HepG2 (cell line): Measurements from ENCODE around the gene PSRC1. TPM values are rescaled to one million over a fixed set of nuclear protein-coding genes. Genes with fewer than 3 reads are reported as not detected.

ENCODE experiments used
- FOXK1 ChIP-seq: sonication (generic); formaldehyde crosslinking; IDR thresholded peaks from 2 replicates; pipeline ENCODE4 v1.4.0; 2020; ENCODE audit warnings: low read depth, missing genetic modification reagents, borderline replicate concordance
- ONECUT2 ChIP-seq: sonication (generic); formaldehyde crosslinking; IDR thresholded peaks from 2 replicates; pipeline ENCODE4 v1.4.0; 2020; ENCODE audit warnings: missing genetic modification reagents
- RAD21 ChIP-seq: fragments of 450-650 bp; formaldehyde crosslinking; IDR thresholded peaks from 2 replicates; pipeline ENCODE4 v1.5.0; 2020; ENCODE audit warnings: mild to moderate bottlenecking
- RBFOX2 ChIP-seq: fragments of 200-400 bp; formaldehyde crosslinking; IDR thresholded peaks from 2 replicates; pipeline ENCODE4 v1.6.1; 2017; ENCODE audit warnings: low read depth, mild to moderate bottlenecking, low read length
- ZFP36L2 ChIP-seq: sonication (generic); formaldehyde crosslinking; IDR thresholded peaks from 2 replicates; pipeline ENCODE4 v1.4.0; 2020; ENCODE audit warnings: missing genetic modification reagents
- ZNF138 ChIP-seq: sonication (generic); formaldehyde crosslinking; IDR thresholded peaks from 2 replicates; pipeline ENCODE4 v1.5.0; 2020; ENCODE audit warnings: mild to moderate bottlenecking, low read depth, missing genetic modification reagents
- ZNF446 ChIP-seq: sonication (generic); formaldehyde crosslinking; IDR thresholded peaks from 2 replicates; pipeline ENCODE4 v1.5.0; 2020; ENCODE audit warnings: mild to moderate bottlenecking, missing genetic modification reagents
- ZNF510 ChIP-seq: sonication (generic); formaldehyde crosslinking; IDR thresholded peaks from 2 replicates; pipeline ENCODE4 v1.4.0; 2020; ENCODE audit warnings: low read depth, mild to moderate bottlenecking, missing genetic modification reagents
- ZSCAN21 ChIP-seq: sonication (generic); formaldehyde crosslinking; IDR thresholded peaks from 2 replicates; pipeline ENCODE4 v1.8.0; 2022; ENCODE audit warnings: mild to moderate bottlenecking, missing genetic modification reagents, moderate library complexity, borderline replicate concordance
- polyA plus RNA-seq, 8 experiments: library from polyadenylated mRNA; depleted of rRNA in 3 of 8; stranded (reverse) in 7 of 8; unstranded in 1 of 8; fragments of >200 nt; fragmentation: Illumina TruSeq in 4 of 8; extraction: Trizol in 4 of 8; gene quantifications; 2 replicates each; pipeline versions ENCODE4 v1.2.1 to v1.2.3, GENCODE V29; 2011 to 2016; ENCODE audit warnings: low read depth in 4 of 8, missing spikeins in 1 of 8, mixed read lengths in 1 of 8; ENCODE audit not compliant: insufficient read depth in 1 of 8
- total RNA-seq, 5 experiments: library from RNA; depleted of rRNA; stranded (reverse); fragments of >200 nt; fragmentation: Illumina TruSeq; extraction: Trizol; gene quantifications; 2 replicates each; pipeline ENCODE4 v1.2.3, GENCODE V29; 2016; ENCODE audit warnings: low read depth in 1 of 5
- TF ChIP-seq, protein P1 (sequence below): sonication (generic); formaldehyde crosslinking; IDR thresholded peaks from 2 replicates; pipeline ENCODE4 v1.5.0; 2020; ENCODE audit warnings: mild to moderate bottlenecking, missing genetic modification reagents, borderline replicate concordance
- TF ChIP-seq, protein P2 (sequence below): sonication (generic); formaldehyde crosslinking; IDR thresholded peaks from 2 replicates; pipeline ENCODE4 v1.5.1; 2020; ENCODE audit warnings: missing genetic modification reagents, mild to moderate bottlenecking, borderline replicate concordance
- TF ChIP-seq, protein P3 (sequence below): sonication (generic); formaldehyde crosslinking; IDR thresholded peaks from 2 replicates; pipeline ENCODE4 v1.4.0; 2020; ENCODE audit warnings: missing genetic modification reagents
- TF ChIP-seq, protein P4 (sequence below): sonication (generic); formaldehyde crosslinking; conservative IDR thresholded peaks from 2 replicates; pipeline ENCODE4 v1.4.0; 2020; ENCODE audit warnings: missing genetic modification reagents

PSRC1 gene
- total and polyA plus RNA-seq, 2 of the 13 experiments (the other 11 are each of a cell fraction or from before 2014, with no cell fraction given): 28.6 to 30.3 TPM

DNA sequence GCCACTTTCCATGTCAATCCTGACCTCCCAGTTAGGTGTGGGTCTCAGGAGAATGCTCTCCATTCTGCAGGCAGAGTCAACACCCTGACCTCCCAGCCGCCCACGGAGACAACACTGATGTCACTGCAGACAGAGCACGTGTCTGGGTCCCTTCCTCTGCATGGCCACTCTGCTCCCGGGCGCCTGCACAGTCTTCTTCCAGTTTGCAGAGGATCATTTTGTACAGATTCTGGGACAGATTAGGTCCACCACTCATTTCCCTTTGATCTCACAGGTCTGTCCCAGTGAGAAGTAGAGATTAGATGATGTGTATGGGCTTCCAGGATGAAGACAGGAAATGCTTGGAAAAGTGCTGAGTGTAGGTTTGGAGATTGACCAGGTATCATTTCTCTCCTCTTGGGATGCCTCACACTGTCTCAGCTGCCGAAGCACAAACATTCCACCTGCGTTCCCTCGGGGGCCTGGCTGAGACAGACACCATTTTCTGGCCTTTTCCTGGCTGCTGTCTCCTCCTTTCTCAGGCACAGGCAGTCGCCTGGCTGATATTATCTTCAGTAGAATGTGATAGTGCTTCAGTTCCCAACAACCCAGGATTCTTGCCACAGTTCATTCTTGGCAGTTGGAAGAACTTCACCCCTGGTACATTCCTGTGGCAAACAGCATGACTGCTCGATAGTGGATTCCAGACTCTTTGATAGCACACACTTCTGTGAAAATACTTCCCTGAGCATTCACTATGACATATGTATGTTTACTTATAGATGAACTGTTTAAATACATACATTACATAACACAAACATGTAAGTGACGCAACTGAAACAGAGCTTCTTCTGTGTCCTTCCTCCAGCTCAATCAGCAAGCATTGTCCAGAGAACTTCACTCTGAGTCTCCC, 16.0 kb upstream of the PSRC1 start (continued):
- TF ChIP-seq, protein P1, sequence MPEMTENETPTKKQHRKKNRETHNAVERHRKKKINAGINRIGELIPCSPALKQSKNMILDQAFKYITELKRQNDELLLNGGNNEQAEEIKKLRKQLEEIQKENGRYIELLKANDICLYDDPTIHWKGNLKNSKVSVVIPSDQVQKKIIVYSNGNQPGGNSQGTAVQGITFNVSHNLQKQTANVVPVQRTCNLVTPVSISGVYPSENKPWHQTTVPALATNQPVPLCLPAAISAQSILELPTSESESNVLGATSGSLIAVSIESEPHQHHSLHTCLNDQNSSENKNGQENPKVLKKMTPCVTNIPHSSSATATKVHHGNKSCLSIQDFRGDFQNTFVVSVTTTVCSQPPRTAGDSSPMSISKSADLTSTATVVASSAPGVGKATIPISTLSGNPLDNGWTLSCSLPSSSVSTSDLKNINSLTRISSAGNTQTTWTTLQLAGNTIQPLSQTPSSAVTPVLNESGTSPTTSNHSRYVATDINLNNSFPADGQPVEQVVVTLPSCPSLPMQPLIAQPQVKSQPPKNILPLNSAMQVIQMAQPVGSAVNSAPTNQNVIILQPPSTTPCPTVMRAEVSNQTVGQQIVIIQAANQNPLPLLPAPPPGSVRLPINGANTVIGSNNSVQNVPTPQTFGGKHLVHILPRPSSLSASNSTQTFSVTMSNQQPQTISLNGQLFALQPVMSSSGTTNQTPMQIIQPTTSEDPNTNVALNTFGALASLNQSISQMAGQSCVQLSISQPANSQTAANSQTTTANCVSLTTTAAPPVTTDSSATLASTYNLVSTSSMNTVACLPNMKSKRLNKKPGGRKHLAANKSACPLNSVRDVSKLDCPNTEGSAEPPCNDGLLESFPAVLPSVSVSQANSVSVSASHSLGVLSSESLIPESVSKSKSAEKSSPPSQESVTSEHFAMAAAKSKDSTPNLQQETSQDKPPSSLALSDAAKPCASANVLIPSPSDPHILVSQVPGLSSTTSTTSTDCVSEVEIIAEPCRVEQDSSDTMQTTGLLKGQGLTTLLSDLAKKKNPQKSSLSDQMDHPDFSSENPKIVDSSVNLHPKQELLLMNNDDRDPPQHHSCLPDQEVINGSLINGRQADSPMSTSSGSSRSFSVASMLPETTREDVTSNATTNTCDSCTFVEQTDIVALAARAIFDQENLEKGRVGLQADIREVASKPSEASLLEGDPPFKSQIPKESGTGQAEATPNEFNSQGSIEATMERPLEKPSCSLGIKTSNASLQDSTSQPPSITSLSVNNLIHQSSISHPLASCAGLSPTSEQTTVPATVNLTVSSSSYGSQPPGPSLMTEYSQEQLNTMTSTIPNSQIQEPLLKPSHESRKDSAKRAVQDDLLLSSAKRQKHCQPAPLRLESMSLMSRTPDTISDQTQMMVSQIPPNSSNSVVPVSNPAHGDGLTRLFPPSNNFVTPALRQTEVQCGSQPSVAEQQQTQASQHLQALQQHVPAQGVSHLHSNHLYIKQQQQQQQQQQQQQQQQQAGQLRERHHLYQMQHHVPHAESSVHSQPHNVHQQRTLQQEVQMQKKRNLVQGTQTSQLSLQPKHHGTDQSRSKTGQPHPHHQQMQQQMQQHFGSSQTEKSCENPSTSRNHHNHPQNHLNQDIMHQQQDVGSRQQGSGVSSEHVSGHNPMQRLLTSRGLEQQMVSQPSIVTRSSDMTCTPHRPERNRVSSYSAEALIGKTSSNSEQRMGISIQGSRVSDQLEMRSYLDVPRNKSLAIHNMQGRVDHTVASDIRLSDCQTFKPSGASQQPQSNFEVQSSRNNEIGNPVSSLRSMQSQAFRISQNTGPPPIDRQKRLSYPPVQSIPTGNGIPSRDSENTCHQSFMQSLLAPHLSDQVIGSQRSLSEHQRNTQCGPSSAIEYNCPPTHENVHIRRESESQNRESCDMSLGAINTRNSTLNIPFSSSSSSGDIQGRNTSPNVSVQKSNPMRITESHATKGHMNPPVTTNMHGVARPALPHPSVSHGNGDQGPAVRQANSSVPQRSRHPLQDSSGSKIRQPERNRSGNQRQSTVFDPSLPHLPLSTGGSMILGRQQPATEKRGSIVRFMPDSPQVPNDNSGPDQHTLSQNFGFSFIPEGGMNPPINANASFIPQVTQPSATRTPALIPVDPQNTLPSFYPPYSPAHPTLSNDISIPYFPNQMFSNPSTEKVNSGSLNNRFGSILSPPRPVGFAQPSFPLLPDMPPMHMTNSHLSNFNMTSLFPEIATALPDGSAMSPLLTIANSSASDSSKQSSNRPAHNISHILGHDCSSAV (CRISPR knock-in tag): no peak
- 0 out of 2 replicates have a peak, but pooled peaks have one; percentile 39 for TF ChIP-seq RBFOX2
- no peak for TF ChIP-seq ZNF138 (CRISPR knock-in tag)
- TF ChIP-seq ONECUT2: peak; percentile 56; the same call in 1 of the 2 replicates
- TF ChIP-seq ZNF510 (CRISPR knock-in tag): 0 out of 2 replicates have a peak, but pooled peaks have one; percentile 28
- TF ChIP-seq FOXK1 (CRISPR knock-in tag): peak; percentile 53; the same call in 1 of the 2 replicates
- TF ChIP-seq, protein P2, sequence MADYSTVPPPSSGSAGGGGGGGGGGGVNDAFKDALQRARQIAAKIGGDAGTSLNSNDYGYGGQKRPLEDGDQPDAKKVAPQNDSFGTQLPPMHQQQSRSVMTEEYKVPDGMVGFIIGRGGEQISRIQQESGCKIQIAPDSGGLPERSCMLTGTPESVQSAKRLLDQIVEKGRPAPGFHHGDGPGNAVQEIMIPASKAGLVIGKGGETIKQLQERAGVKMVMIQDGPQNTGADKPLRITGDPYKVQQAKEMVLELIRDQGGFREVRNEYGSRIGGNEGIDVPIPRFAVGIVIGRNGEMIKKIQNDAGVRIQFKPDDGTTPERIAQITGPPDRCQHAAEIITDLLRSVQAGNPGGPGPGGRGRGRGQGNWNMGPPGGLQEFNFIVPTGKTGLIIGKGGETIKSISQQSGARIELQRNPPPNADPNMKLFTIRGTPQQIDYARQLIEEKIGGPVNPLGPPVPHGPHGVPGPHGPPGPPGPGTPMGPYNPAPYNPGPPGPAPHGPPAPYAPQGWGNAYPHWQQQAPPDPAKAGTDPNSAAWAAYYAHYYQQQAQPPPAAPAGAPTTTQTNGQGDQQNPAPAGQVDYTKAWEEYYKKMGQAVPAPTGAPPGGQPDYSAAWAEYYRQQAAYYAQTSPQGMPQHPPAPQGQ (CRISPR knock-in tag): no peak
- TF ChIP-seq ZSCAN21: peak; percentile 49
- TF ChIP-seq ZFP36L2 (CRISPR knock-in tag): no peak
- no peak for TF ChIP-seq ZNF446
- TF ChIP-seq, protein P3, sequence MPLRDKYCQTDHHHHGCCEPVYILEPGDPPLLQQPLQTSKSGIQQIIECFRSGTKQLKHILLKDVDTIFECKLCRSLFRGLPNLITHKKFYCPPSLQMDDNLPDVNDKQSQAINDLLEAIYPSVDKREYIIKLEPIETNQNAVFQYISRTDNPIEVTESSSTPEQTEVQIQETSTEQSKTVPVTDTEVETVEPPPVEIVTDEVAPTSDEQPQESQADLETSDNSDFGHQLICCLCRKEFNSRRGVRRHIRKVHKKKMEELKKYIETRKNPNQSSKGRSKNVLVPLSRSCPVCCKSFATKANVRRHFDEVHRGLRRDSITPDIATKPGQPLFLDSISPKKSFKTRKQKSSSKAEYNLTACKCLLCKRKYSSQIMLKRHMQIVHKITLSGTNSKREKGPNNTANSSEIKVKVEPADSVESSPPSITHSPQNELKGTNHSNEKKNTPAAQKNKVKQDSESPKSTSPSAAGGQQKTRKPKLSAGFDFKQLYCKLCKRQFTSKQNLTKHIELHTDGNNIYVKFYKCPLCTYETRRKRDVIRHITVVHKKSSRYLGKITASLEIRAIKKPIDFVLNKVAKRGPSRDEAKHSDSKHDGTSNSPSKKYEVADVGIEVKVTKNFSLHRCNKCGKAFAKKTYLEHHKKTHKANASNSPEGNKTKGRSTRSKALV (CRISPR knock-in tag): no peak; the same call in 1 of the 2 replicates
- no peak; the same call in 1 of the 2 replicates for TF ChIP-seq RAD21 (CRISPR knock-in tag)
- TF ChIP-seq, protein P4, sequence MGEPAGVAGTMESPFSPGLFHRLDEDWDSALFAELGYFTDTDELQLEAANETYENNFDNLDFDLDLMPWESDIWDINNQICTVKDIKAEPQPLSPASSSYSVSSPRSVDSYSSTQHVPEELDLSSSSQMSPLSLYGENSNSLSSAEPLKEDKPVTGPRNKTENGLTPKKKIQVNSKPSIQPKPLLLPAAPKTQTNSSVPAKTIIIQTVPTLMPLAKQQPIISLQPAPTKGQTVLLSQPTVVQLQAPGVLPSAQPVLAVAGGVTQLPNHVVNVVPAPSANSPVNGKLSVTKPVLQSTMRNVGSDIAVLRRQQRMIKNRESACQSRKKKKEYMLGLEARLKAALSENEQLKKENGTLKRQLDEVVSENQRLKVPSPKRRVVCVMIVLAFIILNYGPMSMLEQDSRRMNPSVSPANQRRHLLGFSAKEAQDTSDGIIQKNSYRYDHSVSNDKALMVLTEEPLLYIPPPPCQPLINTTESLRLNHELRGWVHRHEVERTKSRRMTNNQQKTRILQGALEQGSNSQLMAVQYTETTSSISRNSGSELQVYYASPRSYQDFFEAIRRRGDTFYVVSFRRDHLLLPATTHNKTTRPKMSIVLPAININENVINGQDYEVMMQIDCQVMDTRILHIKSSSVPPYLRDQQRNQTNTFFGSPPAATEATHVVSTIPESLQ (CRISPR knock-in tag): no peak
